ENCODE results near the gene AK1. TPM values are rescaled to one million over a fixed set of nuclear protein-coding genes. Genes with fewer than 3 reads are reported as not detected.

The AK1 gene
- total RNA-seq, 1 experiment from 2014 or later = 61.1 TPM

- Histone ChIP-seq H3K9ac (ENCODE audit: low read length) (no peak overlapping the region), H3K9me2 (ENCODE audit: insufficient read depth) (no peaks in the 10 kb centered on the region), H4K20me1 (ENCODE audit: insufficient read depth) (no peaks in the 10 kb centered on the region), H2AFZ (ENCODE audit: low read depth, low read length, poor library complexity, severe bottlenecking) (no peak overlapping the region), H3K27ac (ENCODE audit: low read depth, low read length) (no peak overlapping the region), H3K9me3 (ENCODE audit: control insufficient read depth in 1 of 2, insufficient read depth in 1 of 2, low read depth in 1 of 2, low read length in 2 of 2) (no peaks in the 10 kb centered on the region), H3K4me1 (ENCODE audit: control insufficient read depth in 1 of 2, insufficient read depth in 2 of 2, low read length in 2 of 2) (peaks cover 15 to 23% of the 10 kb centered on the region in 2 experiments), H3K79me2 (ENCODE audit: insufficient read depth, low read length) (peaks cover 18% of the 10 kb centered on the region), H3K36me3 (ENCODE audit: control insufficient read depth in 1 of 2, insufficient read depth in 2 of 2, low read length in 2 of 2) (peaks cover 3 to 32% of the 10 kb centered on the region in 2 experiments; a peak in 2 of 4 replicates), H3K27me3 (ENCODE audit: insufficient read depth, low read length) (no peaks in the 10 kb centered on the region), H3K4me3 (replicated peaks in 1 of 2; ENCODE audit: low read depth in 1 of 2, low read length in 2 of 2) (no peak overlapping the region), H3K4me2 (ENCODE audit: low read length) (no peak overlapping the region)
- TF ChIP-seq EZH2phosphoT487 (IDR thresholded peaks at IDR 0.05; ENCODE audit: borderline replicate concordance) (no peak), ZNF274 (IDR thresholded peaks at IDR 0.05; ENCODE audit: low read depth, low read length) (no peak), CBX3 (IDR thresholded peaks at IDR 0.05; ENCODE audit: low read depth) (no peak), ZBTB33 (IDR thresholded peaks at IDR 0.05; ENCODE audit: extremely low read depth, insufficient replicate concordance, low read length) (no peak), EZH2 (IDR thresholded peaks at IDR 0.05) (no peak), JUND (IDR thresholded peaks at IDR 0.05) (no peak), CTCF (IDR thresholded peaks at IDR 0.05 in 2 of 3, conservative IDR thresholded peaks at IDR 0.05 in 1 of 3; ENCODE audit: borderline replicate concordance in 1 of 3, insufficient read depth in 1 of 3, low read depth in 2 of 3, low read length in 2 of 3) (no peak), YY1 (IDR thresholded peaks at IDR 0.05; ENCODE audit: extremely low read depth, insufficient replicate concordance, low read depth, low read length) (no peak), CEBPB (IDR thresholded peaks at IDR 0.05; ENCODE audit: low read depth) (no peak)
- ATAC-seq (no peak), DNase-seq (ENCODE audit: low read depth, low spot score) (no peak)
- BruUV-seq (replicated peaks) = no TSS peak
- RAD21 ChIA-PET (ENCODE audit: low non-redundant PET in 1 of 2, low total read pairs in 2 of 2, uncharacterized antibody in 2 of 2, unreplicated experiment in 2 of 2) = no interaction called here
- POLR2A ChIA-PET = no interaction called here
- CTCF ChIA-PET = interaction anchor here (1.6 kb wide), 1 partner anchor 177 kb away, joined by 4 read pairs; the partner anchor contains the start of gene TOR2A
- intact Hi-C loops (cut with micrococcal nuclease) = no loop called here
These were observed 34.8 kb upstream of the AK1 start for GRCh38 chr9:127912296-127912695.
